ENCODE measurements around the gene PTEN. TPM values are rescaled to one million over a fixed set of nuclear protein-coding genes. Genes with fewer than 3 reads are reported as not detected.

Gene PTEN
- total and polyA plus RNA-seq, 9 of the 15 experiments (the other 6 are each of a cell fraction or from before 2014, with no cell fraction given): 8.4 to 56.9 (median 22.2) TPM

GRCh38 chr10:87863053-87863943 is at the start of gene PTEN, which contains the start of gene KLLN (continued):
- TF ChIP-seq, protein P1, sequence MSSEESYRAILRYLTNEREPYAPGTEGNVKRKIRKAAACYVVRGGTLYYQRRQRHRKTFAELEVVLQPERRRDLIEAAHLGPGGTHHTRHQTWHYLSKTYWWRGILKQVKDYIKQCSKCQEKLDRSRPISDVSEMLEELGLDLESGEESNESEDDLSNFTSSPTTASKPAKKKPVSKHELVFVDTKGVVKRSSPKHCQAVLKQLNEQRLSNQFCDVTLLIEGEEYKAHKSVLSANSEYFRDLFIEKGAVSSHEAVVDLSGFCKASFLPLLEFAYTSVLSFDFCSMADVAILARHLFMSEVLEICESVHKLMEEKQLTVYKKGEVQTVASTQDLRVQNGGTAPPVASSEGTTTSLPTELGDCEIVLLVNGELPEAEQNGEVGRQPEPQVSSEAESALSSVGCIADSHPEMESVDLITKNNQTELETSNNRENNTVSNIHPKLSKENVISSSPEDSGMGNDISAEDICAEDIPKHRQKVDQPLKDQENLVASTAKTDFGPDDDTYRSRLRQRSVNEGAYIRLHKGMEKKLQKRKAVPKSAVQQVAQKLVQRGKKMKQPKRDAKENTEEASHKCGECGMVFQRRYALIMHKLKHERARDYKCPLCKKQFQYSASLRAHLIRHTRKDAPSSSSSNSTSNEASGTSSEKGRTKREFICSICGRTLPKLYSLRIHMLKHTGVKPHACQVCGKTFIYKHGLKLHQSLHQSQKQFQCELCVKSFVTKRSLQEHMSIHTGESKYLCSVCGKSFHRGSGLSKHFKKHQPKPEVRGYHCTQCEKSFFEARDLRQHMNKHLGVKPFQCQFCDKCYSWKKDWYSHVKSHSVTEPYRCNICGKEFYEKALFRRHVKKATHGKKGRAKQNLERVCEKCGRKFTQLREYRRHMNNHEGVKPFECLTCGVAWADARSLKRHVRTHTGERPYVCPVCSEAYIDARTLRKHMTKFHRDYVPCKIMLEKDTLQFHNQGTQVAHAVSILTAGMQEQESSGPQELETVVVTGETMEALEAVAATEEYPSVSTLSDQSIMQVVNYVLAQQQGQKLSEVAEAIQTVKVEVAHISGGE (CRISPR knock-in tag; IDR thresholded peaks at IDR 0.05): no peak
- peak; percentile 69 for TF ChIP-seq CREM (IDR thresholded peaks at IDR 0.05; ENCODE audit: low read depth)
- TF ChIP-seq CHD2 (IDR thresholded peaks at IDR 0.05; ENCODE audit: low read depth, low read length): peak; percentile 86
- peak; percentile 56; the same call in 1 of the 2 replicates for TF ChIP-seq MTA3 (IDR thresholded peaks at IDR 0.05; ENCODE audit: borderline replicate concordance)
- TF ChIP-seq ZBTB2 (IDR thresholded peaks at IDR 0.05): no peak
- TF ChIP-seq, protein P2, sequence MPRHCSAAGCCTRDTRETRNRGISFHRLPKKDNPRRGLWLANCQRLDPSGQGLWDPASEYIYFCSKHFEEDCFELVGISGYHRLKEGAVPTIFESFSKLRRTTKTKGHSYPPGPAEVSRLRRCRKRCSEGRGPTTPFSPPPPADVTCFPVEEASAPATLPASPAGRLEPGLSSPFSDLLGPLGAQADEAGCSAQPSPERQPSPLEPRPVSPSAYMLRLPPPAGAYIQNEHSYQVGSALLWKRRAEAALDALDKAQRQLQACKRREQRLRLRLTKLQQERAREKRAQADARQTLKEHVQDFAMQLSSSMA (CRISPR knock-in tag; IDR thresholded peaks at IDR 0.05): no peak
- no peak for TF ChIP-seq ZSCAN29 (IDR thresholded peaks at IDR 0.05)
- no peak for TF ChIP-seq TAF7 (tag; IDR thresholded peaks at IDR 0.05)
- TF ChIP-seq PML (IDR thresholded peaks at IDR 0.05; ENCODE audit: low read length): no peak
- TF ChIP-seq MXD1 (CRISPR knock-in tag; IDR thresholded peaks at IDR 0.05; ENCODE audit: borderline replicate concordance, poor library complexity, severe bottlenecking): no peak
- TF ChIP-seq NFIX (CRISPR knock-in tag; IDR thresholded peaks at IDR 0.05; ENCODE audit: low read depth): no peak
- TF ChIP-seq, protein P3, sequence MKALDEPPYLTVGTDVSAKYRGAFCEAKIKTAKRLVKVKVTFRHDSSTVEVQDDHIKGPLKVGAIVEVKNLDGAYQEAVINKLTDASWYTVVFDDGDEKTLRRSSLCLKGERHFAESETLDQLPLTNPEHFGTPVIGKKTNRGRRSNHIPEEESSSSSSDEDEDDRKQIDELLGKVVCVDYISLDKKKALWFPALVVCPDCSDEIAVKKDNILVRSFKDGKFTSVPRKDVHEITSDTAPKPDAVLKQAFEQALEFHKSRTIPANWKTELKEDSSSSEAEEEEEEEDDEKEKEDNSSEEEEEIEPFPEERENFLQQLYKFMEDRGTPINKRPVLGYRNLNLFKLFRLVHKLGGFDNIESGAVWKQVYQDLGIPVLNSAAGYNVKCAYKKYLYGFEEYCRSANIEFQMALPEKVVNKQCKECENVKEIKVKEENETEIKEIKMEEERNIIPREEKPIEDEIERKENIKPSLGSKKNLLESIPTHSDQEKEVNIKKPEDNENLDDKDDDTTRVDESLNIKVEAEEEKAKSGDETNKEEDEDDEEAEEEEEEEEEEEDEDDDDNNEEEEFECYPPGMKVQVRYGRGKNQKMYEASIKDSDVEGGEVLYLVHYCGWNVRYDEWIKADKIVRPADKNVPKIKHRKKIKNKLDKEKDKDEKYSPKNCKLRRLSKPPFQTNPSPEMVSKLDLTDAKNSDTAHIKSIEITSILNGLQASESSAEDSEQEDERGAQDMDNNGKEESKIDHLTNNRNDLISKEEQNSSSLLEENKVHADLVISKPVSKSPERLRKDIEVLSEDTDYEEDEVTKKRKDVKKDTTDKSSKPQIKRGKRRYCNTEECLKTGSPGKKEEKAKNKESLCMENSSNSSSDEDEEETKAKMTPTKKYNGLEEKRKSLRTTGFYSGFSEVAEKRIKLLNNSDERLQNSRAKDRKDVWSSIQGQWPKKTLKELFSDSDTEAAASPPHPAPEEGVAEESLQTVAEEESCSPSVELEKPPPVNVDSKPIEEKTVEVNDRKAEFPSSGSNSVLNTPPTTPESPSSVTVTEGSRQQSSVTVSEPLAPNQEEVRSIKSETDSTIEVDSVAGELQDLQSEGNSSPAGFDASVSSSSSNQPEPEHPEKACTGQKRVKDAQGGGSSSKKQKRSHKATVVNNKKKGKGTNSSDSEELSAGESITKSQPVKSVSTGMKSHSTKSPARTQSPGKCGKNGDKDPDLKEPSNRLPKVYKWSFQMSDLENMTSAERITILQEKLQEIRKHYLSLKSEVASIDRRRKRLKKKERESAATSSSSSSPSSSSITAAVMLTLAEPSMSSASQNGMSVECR (CRISPR knock-in tag; IDR thresholded peaks at IDR 0.05): peak; percentile 69
- TF ChIP-seq PCBP1 (IDR thresholded peaks at IDR 0.05; ENCODE audit: low read depth, low read length, poor library complexity, severe bottlenecking): peak; percentile 98
- no peak for TF ChIP-seq MTF1 (CRISPR knock-in tag; IDR thresholded peaks at IDR 0.05; ENCODE audit: borderline replicate concordance)
- no peak for TF ChIP-seq NFE2L1 (tag; IDR thresholded peaks at IDR 0.05; ENCODE audit: borderline replicate concordance, low read depth)
- TF ChIP-seq ZNF175 (CRISPR knock-in tag; IDR thresholded peaks at IDR 0.05; ENCODE audit: low read depth): no peak

All from K562 (cell line).